Bronchial epithelial cell (primary cell): Measurements from ENCODE around the gene HSF2. TPM values are rescaled to one million over a fixed set of nuclear protein-coding genes. Genes with fewer than 3 reads are reported as not detected.

Experiments used
- DNase-seq: peaks from one replicate; pipeline ENCODE4 v3.0.0-alpha.2; 2010; ENCODE audit warnings: low read depth
- FAIRE-seq: peaks from 2 replicates; lab custom pipeline; 2011; peaks lifted over from hg19 to GRCh38; lab: Jason Lieb, UNC
- H3K27me3 ChIP-seq: 2 replicates; pipeline ENCODE4 v1.5.1; 2011; ENCODE audit warnings: low read length; ENCODE audit not compliant: control insufficient read depth, insufficient read depth
- H3K36me3 ChIP-seq: 2 replicates; pipeline ENCODE4 v1.5.1; 2011; ENCODE audit warnings: low read length; ENCODE audit not compliant: control insufficient read depth, insufficient read depth
- H3K4me3 ChIP-seq: 2 replicates; pipeline ENCODE4 v1.5.1; 2011; ENCODE audit warnings: mild to moderate bottlenecking, low read depth, low read length, control low read depth
- CTCF ChIP-seq: IDR thresholded peaks from 2 replicates; pipeline ENCODE4 v1.5.1; 2011; ENCODE audit warnings: mild to moderate bottlenecking, moderate library complexity, low read length, control low read depth, inconsistent platforms; ENCODE audit not compliant: insufficient read depth, severe bottlenecking
- total RNA-seq: library from RNA; depleted of rRNA; stranded (reverse); fragments of >200 nt; gene quantifications from 2 replicates; pipeline ENCODE4 v1.2.1, GENCODE V29; 2014

Gene HSF2
- total RNA-seq, 1 donor from 2014 or later, result 17.9 TPM

GRCh38 chr6:122404444-122404843, 5.0 kb downstream of the HSF2 start:
- Histone ChIP-seq H3K36me3 (no peaks in the 10 kb centered on the region), H3K27me3 (no peaks in the 10 kb centered on the region), H3K4me3 (no peak overlapping the region)
- FAIRE-seq (no peak), DNase-seq (no peak)
- no peak for TF ChIP-seq CTCF

GRCh38 chr6:122405417-122405816, 6.0 kb downstream of the HSF2 start:
- no peaks in the 10 kb centered on the region for H3K27me3 ChIP-seq
- no peak for FAIRE-seq
- TF ChIP-seq CTCF, result peak; percentile 16
- peak; percentile 22 for DNase-seq
- H3K36me3 ChIP-seq, result no peaks in the 10 kb centered on the region
- H3K4me3 ChIP-seq, result no peak overlapping the region

GRCh38 chr6:122406187-122406586, 6.7 kb downstream of the HSF2 start:
- H3K27me3 ChIP-seq, result no peaks in the 10 kb centered on the region
- no peak for FAIRE-seq
- no peaks in the 10 kb centered on the region for H3K36me3 ChIP-seq
- H3K4me3 ChIP-seq, result no peak overlapping the region
- DNase-seq, result no peak
- TF ChIP-seq CTCF, result no peak

GRCh38 chr6:122407712-122408111, 8.3 kb downstream of the HSF2 start:
- Histone ChIP-seq H3K4me3 (no peak overlapping the region), H3K27me3 (no peaks in the 10 kb centered on the region), H3K36me3 (no peaks in the 10 kb centered on the region)
- no peak for TF ChIP-seq CTCF
- DNase-seq, result no peak
- FAIRE-seq, result no peak

GRCh38 chr6:122408240-122408639, 8.8 kb downstream of the HSF2 start:
- no peak overlapping the region for H3K4me3 ChIP-seq
- no peaks in the 10 kb centered on the region for H3K36me3 ChIP-seq
- DNase-seq (no peak), FAIRE-seq (no peak)
- no peaks in the 10 kb centered on the region for H3K27me3 ChIP-seq
- no peak for TF ChIP-seq CTCF

GRCh38 chr6:122408702-122409458, 9.4 kb downstream of the HSF2 start:
- no peak for TF ChIP-seq CTCF
- H3K36me3 ChIP-seq, result no peaks in the 10 kb centered on the region
- H3K27me3 ChIP-seq, result no peaks in the 10 kb centered on the region
- no peak for DNase-seq
- no peak overlapping the region for H3K4me3 ChIP-seq
- FAIRE-seq, result no peak
